ENCODE results near the gene ARID1B. TPM values are rescaled to one million over a fixed set of nuclear protein-coding genes. Genes with fewer than 3 reads are reported as not detected.

ARID1B gene
- total RNA-seq, 6 experiments from 2014 or later, result 23.2 to 35.3 (median 30.7) TPM

- 84% methylated on average over 2 of the region's 3 CpGs for WGBS (ENCODE audit: insufficient coverage, low coverage, low lambda C conversion rate, missing lambda C conversion rate)
- no peaks in the 10 kb centered on the region for H3K36me3 ChIP-seq
- no peaks in the 10 kb centered on the region for H3K9me3 ChIP-seq
- no peak overlapping the region for H3K27ac ChIP-seq
- intact Hi-C loops (cut with DNase I), result no loop called here
- peaks cover 0 to 12% (median 3%) of the 10 kb centered on the region in 4 donors for H3K4me1 ChIP-seq
- H3K4me3 ChIP-seq, result no peak overlapping the region
- ATAC-seq (no peak), DNase-seq (peak in 1 of 3 donors; percentile 22)
- H3K27me3 ChIP-seq, result peaks cover 0 to 17% of the 10 kb centered on the region in 2 donors
- no peak for TF ChIP-seq CTCF (IDR thresholded peaks at IDR 0.05)
- no peak for TF ChIP-seq POLR2A (IDR thresholded peaks at IDR 0.05)
These were observed 456.5 kb downstream of the ARID1B start for GRCh38 chr6:157233686-157234085.

- H3K4me3 ChIP-seq, result peak overlapping the region; percentile 19 to 41 (median 33)
- WGBS (ENCODE audit: insufficient coverage, low coverage, low lambda C conversion rate, missing lambda C conversion rate), result 4% methylated on average over 13 of the region's 28 CpGs
- intact Hi-C loops (cut with DNase I), result no loop called here
- DNase-seq (peak in 2 of 3 donors; percentile 46 to 50), ATAC-seq (peak; percentile 72 to 78 (median 75))
- no peaks in the 10 kb centered on the region for H3K9me3 ChIP-seq
- TF ChIP-seq CTCF (IDR thresholded peaks at IDR 0.05), result peak; percentile 31 to 47 (median 37)
- no peak for TF ChIP-seq POLR2A (IDR thresholded peaks at IDR 0.05)
- peaks cover 0 to 12% (median 3%) of the 10 kb centered on the region in 4 donors for H3K4me1 ChIP-seq
- H3K27me3 ChIP-seq, result peaks cover 0 to 17% of the 10 kb centered on the region in 2 donors
- peak overlapping the region in 2 of 3 donors; percentile 3 to 13 for H3K27ac ChIP-seq
- no peaks in the 10 kb centered on the region for H3K36me3 ChIP-seq
These were observed 458.4 kb downstream of the ARID1B start for GRCh38 chr6:157235600-157236039.

- peak overlapping the region; percentile 19 to 41 (median 33) for H3K4me3 ChIP-seq
- peak; percentile 35 to 59 (median 47) for ATAC-seq
- H3K27me3 ChIP-seq, result peaks cover 0 to 17% of the 10 kb centered on the region in 2 donors
- TF ChIP-seq POLR2A (IDR thresholded peaks at IDR 0.05) (no peak), CTCF (IDR thresholded peaks at IDR 0.05) (no peak)
- DNase-seq, result peak in 1 of 3 donors; percentile 55
- peak overlapping the region in 2 of 3 donors; percentile 3 to 13 for H3K27ac ChIP-seq
- H3K9me3 ChIP-seq, result no peaks in the 10 kb centered on the region
- WGBS (ENCODE audit: insufficient coverage, low coverage, low lambda C conversion rate, missing lambda C conversion rate), result 0% methylated on average over 1 of the region's 76 CpGs
- peaks cover 0 to 12% (median 3%) of the 10 kb centered on the region in 4 donors for H3K4me1 ChIP-seq
- no peaks in the 10 kb centered on the region for H3K36me3 ChIP-seq
- intact Hi-C loops (cut with DNase I), result no loop called here
These were observed 459.0 kb downstream of the ARID1B start for GRCh38 chr6:157236040-157236725.

- 83% methylated on average over 1 of the region's 2 CpGs for WGBS (ENCODE audit: insufficient coverage, low coverage, low lambda C conversion rate, missing lambda C conversion rate)
- TF ChIP-seq CTCF (IDR thresholded peaks at IDR 0.05), result no peak
- no peak for TF ChIP-seq POLR2A (IDR thresholded peaks at IDR 0.05)
- no peaks in the 10 kb centered on the region for H3K36me3 ChIP-seq
- ATAC-seq, result no peak
- H3K27ac ChIP-seq, result no peak overlapping the region
- H3K27me3 ChIP-seq, result peaks cover 0 to 17% of the 10 kb centered on the region in 2 donors
- no peak overlapping the region for H3K4me3 ChIP-seq
- intact Hi-C loops (cut with DNase I), result no loop called here
- DNase-seq, result peak in 1 of 3 donors; percentile 8
- H3K4me1 ChIP-seq, result peaks cover 0 to 12% (median 3%) of the 10 kb centered on the region in 4 donors
- H3K9me3 ChIP-seq, result no peaks in the 10 kb centered on the region
These were observed 461.2 kb downstream of the ARID1B start for GRCh38 chr6:157238346-157238745.
